ENCODE data around the gene TMEM132E.
A peak's percentile ranks its signal among the peaks of the same experiment; 100 is the strongest.

The TMEM132E gene

DNA sequence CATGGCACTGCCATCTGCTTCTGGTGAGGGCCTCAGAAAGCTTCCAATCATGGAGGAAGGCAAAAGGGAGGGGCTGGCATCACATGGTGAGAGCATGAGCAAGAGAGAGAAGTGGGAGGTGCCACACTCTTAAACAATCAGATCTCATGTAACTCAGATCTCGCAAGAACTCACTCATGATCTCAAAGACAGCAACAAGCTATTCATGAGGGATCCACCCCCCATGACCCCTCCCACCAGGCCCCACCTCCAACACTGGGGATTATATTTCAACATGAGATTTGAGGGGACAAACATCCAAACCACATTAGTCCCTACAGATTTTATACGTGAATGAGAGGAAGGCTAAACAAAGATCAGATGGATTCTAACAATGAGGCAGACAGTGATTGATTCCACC is 8.9 kb upstream of the TMEM132E start:
- DNase-seq (ENCODE audit: low spot score): no peak

DNA sequence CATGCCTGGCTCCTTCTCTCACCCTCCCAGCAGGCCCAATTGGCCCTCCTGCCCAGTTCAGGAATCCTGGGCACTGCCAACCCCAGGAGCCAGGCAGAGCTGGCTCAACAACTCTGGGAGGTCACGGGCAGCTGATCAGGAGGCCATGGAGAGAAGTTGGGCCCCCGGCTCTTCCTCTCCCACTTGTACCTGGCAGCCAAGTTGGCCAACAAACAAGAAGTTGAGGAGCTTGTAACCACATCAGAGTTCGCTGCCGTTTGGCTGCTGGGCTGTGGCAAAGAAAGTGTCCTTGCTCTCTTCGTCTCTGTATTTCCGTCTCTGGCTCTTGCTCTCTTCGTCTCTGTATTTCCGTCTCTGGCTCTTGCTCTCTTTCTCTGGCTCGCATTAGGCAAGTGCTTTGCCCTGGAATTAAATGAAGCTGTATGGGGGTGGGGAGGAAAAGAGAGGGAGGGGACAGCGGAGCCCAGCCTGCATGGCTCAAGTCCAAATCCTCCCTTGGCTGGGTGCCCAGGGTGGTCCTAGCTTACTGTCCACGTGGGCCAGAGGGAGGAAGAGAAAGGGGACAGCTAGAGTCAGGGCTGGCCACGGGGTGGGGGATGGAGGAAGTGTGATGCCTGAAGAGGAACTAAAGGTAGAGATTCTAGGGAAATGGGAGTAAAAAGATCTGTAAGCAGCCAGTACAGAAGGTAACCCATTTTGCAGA is 7.8 kb upstream of the TMEM132E start:
- no peak for DNase-seq (ENCODE audit: low spot score)

DNA sequence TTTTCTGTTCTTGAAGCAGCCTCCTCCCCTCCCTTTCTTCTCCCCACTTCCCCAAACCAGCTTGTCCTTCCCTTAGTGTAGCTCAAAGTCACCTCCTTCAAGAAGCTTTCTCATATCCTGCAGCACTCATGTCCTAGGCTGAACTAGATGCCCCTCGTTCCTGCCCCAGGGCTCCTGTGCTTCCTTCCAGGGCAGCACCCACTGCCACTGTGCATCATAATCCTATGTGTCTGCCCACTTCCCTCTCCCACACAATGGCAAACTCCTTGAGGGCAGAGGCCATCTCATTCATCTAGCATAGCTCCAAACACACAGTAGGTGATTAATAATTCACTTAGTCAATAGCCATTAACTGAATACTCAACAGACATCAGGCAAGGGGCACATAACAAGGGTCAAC is 6.9 kb upstream of the TMEM132E start:
- DNase-seq (ENCODE audit: low spot score): no peak

DNA sequence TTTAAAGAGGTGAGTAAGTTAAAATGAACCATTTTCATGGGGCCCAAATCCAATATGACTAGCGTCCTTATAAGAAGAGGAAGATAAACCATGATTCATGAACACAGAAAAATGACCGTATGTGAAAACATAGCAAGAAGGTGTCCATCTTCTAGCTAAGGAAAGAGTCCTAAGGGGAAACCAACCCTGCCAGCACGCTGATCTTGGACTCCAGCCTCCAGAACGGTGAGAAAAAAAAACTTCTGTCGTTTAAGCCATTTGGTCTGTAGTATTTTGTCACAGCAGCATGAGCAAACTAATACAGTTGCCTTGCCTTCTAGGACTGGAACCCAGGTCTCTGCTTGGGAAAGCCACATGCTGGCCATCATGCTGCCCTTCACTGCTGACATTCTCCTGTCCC is 4.2 kb upstream of the TMEM132E start:
- DNase-seq (ENCODE audit: low spot score): no peak

DNA sequence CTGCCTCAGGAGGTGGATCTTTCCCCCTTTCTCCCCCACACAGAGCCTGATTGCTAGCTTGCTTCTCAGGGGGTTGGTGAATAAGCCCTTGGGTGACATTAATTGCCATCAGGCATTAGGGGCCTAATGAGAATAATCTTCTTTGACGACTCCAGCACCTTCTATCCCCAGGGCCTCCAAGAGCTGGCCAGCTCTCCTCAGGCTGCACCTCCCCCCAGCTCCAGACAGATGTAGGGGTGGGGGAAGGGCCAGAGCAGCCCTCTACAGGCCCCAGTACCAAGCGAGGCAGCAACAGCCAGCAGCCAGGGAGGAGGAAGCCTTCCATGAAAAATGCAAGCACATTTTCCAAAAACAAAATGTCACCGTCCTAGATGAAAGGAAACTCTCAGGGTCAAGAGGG is 1.4 kb upstream of the TMEM132E start:
- no peak for DNase-seq (ENCODE audit: low spot score)

DNA sequence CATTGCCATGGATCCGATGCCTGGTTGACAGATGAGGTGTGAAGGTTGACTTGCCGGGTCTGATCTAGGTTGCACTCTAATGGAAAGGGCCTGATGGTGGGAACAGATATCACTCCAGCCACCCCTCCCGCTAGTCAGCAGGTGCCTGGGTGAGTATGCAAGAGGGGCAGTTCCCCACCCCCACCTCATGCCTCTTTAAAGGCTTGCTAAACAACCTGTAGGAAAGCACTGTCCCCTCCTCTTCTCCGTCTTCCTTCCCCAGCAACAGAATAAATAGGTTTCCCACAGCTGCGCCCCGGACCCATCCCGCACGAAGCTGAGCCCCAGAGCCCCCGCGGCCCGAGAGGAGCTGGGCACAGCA is 746 bp upstream of the TMEM132E start:
- no peak for DNase-seq (ENCODE audit: low spot score)

DNA sequence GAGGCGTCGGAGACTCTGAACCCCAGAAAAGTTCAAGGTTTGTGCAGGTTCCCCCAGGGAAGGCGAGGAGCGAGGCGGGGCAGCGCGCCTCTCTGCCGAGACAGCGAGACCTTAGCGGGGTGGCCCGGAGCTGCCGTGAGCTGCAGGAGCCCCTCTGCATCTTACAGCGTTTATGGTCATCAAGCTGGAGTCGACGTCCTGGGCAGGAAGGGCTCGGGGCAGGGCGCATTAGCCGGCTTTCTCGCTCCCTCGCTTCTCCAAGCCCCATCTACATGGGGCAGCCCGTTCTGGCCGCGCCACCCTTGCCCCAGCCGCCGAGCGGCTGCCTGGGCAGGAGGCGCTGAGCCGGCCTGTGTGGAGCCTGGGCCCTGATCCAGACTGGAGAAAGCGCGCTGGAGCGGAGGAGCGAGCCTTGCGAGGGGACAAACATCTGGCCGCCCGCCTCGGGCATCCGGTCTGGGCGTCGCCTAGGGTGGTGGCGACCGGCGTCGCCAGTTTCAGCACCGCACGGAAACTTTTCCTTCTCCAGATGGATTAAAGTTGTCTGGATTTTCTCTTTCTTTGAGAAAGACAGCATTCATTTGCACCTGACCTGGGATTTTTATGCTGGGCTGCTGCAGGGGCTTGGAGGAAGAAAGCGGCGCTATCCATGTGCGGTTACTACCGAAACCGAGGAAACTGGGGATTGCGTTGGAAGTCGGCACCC is 750 bp downstream of the TMEM132E start:
- DNase-seq (ENCODE audit: low spot score): peak; percentile 31

DNA sequence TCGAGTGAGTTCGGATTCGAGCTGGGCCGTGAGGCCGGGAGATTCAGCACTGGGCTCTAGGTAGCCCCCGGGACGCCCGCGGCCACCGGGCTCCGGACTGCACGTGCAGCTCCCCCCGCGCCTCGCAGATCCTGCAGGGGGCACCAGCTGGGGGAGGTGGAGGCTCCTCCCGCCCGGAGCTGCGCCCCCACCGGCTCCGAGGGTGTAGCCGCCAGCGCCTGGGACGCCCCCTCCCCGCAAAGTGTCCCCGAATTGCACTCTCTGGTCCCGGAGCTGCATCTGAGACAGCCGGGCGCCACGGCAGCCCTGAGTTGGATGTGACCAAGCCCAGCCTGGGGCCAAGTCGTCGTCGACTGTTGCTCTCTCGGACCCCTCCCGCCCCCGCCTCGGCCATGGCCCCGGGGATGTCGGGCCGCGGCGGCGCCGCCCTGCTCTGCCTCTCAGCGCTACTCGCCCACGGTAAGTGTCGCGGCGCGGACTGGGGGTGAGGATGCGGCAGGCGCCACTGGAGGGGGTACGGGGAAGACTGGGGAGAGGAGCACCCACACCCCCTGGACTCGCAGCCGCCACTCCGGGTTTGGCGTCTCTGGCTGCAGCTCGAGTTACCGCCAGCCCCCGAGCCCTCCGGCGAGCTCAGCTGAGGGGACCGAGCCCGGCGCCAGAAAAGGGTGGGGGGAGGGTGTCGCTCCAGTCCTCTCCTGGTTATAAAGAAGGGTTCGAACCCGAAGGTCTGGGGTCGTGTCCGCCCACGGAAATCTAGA is 1.5 kb downstream of the TMEM132E start:
- DNase-seq (ENCODE audit: low spot score): no peak

DNA sequence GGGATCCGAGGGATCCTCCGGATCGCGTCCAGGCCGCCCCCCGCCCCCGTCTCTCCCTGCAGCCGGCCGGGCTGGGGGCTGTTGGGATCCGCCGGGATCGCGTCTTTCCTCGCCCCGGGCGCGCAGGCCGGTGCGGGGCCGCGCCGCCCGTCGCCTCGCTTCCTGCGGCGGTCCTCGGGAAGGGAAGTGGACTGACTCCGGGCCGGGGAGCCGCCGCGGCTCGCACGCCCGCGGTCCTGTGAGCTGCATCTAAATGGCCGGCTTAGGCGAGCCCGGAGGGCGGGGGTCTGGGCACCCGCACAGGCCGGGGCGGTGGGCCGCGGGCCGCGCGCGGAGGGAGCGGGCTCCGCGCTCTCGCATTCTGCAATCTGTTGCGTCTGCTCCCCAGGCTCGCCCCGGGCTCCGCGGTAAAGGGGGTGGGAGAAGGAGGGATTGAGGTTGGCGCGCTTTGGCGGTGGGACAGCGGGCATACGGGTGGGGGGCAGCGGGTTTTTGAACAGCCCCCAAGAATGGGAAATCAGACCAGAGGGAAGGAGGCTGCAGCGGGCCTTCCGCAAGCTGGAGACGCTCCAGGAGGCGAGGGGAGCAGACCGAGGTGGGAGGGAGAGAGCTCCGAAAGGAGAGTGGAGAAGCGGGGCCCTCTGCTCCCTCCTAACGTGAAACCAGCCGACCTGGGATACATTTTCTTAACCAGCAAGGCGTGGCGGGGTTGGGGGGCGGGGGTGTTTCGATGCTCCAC is 2.2 kb downstream of the TMEM132E start:
- DNase-seq (ENCODE audit: low spot score): no peak

DNA sequence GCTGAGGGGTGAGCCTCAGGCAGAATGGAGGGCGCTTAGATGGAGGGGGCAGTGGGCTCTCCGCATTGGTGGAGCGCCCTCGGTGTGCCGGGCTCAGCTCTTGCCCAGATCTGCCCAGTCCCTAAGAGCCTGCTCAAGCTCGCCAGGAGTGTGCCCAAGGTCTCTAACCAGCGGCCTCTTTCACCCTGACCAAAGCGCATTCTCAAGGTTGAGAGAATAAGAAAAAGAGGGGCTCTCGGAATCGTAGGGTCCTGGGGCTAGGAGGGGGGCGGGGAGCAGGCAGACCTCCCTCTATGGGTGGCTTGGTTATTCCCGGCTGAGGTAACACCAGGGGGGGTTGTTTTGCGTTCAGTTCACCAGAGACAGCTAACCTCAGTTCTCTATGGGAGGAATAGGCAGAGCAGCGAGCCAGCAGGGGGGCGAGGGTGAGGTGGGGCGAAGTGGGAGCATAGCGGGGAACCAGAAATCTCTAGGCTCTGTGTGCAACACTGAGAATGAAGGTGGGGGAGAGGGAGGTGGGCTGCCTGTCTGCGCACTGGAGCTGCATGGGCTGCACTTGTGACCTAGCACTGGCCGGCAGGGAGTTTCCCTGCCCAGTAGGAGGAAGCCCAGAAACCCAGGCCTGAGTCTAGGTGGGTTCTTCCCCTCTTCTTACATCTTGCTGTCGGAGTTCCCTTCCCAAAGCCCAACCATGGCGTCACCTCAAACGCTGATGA is 3.0 kb downstream of the TMEM132E start:
- no peak for DNase-seq (ENCODE audit: low spot score)

DNA sequence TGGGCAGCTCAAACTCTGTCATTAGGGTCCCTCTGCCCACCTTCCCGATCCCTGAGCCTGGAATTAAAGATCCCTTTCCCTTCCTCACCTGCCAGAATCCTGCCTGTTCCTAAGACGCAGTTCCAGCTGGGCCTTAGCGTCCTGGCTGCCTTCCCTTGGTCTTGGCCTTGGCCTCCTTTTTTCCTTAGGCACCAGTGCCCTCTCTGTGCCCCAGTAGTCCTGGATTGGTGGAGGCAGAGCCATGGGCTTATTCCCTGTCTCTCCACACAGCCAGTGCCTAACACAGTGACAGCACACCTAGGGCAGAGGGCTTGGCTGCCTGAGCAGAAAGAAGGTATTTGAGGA is 3.5 kb downstream of the TMEM132E start:
- DNase-seq (ENCODE audit: low spot score): no peak

DNA sequence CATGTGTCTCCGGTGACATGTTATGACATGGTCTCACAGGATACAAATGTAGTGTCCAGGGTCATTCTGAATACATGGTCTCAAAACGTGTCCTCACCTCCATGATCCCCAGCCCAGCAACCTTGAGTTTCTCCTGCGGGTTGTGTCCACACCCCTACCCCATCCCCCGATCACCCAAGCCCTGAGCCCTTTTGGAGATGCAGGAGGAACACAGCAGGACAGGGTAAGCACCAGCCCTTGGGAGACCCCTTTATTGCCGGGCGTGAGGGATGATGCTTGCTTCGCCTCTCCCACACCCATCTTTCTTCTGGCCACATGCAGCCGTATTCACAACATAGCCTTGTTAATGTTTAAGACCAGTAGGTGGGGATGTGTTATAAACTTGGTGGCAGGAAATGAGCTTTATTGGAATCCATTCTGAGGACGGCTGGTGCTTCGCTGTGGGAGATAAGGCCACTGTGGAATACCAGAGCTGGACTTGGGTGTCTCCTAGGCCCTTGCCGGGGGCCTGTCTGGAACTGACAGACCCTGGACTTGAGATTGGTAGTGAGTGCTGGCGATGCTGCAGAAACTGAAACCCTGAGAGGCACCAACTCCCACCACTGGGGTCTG is 5.5 kb downstream of the TMEM132E start:
- peak; percentile 38 for DNase-seq (ENCODE audit: low spot score)

DNA sequence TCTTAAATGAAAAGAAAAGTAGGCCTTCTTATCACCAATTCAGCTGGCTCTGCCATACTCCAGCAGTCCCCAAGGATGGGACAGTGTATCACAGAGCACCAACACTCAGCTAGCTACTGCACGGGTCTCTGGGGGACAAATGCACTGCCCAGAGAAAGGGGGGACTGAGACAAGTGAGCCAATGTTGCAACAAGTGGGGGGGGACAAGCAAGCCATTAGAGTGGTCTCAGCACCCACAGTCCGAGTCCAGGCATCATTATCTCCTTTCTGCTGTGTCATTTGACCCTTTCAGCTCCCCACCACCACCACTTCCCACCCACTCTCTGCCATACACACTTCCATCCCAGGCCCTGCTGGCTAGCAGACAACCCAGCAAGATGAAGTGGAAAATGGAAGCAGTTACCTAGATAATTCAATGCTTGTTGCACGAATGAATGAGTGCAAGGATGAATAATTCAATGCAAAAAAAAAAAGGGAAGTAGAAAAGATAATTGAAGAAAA is 7.0 kb downstream of the TMEM132E start:
- no peak for DNase-seq (ENCODE audit: low spot score)

DNA sequence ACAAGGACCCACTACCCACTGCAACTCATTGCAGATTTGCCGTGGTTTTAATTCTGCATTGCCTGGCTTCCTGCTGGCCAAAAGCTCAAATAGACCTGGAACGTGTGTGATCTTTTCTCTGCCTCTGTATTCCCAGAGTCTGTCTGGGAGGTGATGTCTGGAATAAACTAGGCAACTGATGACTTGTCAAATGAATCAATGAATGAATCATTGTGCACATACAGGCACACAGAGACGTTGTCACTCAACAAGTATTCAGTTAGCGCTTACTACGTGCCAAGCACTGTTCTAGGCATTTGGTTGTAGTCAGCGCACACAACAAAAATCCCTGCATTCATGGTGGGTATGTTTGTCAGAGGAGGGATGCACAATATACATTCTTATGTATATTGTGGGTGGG is 8.9 kb downstream of the TMEM132E start:
- DNase-seq (ENCODE audit: low spot score): no peak

DNA sequence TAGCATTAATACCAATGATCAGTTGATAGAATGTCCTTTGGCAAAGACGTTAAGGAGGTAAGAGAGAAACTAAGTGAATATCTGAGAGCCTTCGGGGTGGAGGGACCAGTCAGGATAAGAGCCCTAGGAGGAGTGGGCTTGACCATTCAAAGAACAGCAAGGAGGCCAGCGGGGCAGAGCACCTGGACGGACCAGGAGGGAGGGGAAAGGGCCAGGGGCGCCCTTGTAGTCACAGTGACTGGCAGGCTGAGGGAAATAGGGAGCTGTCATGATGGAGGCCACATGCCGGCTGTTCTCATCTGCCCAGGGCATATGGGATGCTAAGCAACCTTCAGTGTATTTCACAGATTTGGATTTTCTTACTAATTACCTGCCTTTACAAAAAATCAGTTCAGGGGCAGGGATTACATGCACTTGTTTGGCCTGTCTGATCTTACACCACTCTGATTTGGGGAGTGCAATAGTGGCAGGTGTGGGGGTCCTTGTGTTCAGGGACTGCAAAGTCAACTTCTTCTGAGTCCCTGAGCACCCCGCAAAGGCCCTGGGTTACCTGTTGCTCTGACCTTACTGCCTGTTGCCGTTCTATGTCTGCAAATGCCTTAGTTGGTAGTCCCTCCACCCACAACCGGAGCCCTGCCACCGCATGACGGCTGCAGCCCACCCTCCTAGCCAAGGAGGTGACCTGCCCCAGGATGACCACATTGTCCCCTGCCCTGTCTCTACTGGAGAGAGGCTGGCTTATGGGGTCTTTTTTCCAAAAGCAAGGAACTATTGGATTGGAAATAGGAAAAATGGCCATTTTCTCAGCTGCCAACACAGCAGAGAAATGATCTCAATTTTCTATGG is 10.0 kb downstream of the TMEM132E start:
- DNase-seq (ENCODE audit: low spot score): no peak

DNA sequence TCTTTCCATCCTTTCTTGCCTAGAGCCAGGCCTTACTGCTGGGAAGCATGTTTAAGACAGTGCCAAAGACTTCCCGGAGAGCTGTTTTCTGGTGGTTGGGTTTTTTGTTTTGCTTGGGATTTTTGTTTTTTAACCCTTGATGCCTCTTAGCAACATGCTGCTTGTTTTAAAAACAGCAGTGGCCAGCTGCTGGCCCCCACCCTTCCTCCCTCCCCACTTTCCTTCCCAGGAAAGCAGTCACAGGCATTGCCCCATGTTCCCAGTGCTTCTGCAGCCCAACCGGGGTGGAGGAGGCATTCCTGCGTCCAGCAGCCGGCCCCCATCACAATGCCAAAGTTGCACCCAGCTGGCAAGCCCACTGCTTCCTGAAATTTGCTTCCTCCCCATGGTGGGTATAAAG is 12.6 kb downstream of the TMEM132E start:
- DNase-seq (ENCODE audit: low spot score): no peak

DNA sequence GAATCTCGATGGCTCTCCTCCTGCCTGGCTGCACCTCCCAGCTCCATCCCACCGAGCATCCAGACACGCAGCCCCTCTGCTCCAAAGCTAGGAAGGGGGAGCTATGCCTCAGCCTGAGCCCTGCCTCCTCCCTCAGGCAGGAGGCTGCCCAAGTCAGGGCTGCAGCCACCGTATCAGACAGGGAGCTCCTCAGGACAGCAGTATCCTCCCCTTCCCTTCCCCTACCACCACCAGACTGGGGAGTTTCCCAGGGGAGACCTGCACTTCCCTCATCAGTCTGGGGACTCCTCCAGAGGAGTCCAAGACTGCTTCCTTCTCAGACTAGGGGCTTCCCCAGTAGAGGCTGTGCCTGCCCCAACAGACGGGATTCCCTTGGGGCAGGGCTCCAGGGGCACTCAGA is 17.5 kb downstream of the TMEM132E start:
- DNase-seq (ENCODE audit: low spot score): no peak

DNA sequence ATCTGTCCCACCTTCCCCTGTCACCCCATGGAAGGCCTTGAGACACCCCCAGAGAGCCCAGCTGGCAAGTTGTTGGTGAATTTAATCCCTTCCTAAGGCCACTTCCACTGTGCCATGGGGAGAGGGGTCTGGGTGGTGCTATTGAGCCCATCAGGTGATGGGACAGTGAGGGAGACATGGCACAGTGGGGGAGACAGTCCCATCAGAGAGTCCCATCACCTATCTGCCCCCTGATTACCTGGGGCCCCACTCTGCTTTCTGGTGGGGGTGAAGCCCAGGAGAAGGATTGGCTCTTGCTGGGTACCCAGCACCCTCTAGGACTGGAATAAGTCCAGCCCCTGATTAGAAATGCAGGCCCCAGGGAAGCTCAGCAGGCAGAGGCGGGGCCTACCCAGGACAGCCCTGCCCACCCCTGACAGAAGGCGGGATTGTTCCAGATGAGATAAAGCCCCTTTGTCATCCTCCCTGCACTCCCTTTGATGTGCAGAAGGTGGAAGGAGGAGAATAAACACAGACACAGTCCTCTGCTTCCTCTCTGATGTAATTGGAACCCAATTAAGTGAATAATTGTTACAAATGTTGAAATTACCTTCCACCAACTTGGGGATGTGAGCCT is 18.9 kb downstream of the TMEM132E start:
- no peak for DNase-seq (ENCODE audit: low spot score)

DNA sequence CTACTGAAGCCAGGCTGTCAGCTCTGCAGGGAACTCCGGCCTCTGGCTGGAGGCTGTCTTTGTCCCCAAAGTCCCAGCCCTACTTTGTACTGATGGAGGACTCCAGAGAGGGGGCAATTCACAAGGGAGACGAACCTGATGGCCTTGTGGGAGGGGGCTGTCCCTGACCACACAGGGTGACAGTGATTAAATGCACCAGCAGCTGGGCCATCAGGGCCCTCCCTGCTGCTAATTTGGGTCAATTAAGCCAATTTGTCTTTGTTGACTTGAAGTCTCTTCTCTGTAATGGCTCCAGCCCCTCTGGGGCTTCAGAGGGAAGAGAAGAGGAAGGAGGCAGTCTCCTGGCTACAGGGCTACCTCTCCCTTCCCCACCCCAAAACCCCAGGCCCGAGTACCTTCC is 22.0 kb downstream of the TMEM132E start:
- DNase-seq (ENCODE audit: low spot score): no peak

DNA sequence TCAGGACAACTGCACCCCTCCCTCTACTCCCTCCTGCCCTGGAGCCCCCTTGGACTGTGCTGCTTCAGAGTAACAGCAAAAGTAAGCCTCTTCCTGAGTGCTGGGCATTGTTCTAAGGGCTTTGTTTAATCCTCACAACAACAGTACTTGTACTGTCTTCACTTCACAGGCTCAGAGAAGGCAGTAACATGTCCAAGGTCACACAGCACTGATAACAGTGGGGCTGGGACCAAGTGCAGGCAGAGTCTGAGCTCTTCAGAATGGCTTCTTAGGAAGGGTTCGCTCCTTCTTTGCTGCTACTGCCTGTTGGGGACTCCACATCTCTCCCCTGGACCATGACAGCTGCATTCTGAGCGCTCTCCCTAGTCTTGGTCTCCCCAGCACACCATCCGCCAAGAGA is 24.6 kb downstream of the TMEM132E start:
- DNase-seq (ENCODE audit: low spot score): no peak
